HepG2 (cell line): ENCODE results near the gene PRSS48. TPM values are rescaled to one million over a fixed set of nuclear protein-coding genes. Genes with fewer than 3 reads are reported as not detected.

Experiments
- ARID2 ChIP-seq: sonication (generic); formaldehyde crosslinking; IDR thresholded peaks from 2 replicates; pipeline ENCODE4 v1.8.1; 2022; ENCODE audit warnings: mild to moderate bottlenecking, missing genetic modification reagents, borderline replicate concordance
- ARNTL ChIP-seq: sonication (generic); formaldehyde crosslinking; IDR thresholded peaks from 2 replicates; pipeline ENCODE4 v1.4.0; 2020; ENCODE audit warnings: mild to moderate bottlenecking, missing genetic modification reagents
- ATF3 ChIP-seq: sonication (generic); formaldehyde crosslinking; IDR thresholded peaks from 2 replicates; pipeline ENCODE4 v1.4.0; 2020; ENCODE audit warnings: missing genetic modification reagents
- ATF7-NPFF ChIP-seq: sonication (generic); formaldehyde crosslinking; IDR thresholded peaks from 2 replicates; pipeline ENCODE4 v1.8.1; 2023; ENCODE audit warnings: mild to moderate bottlenecking, low read depth, missing genetic modification reagents, moderate library complexity
- DR1 ChIP-seq: sonication (generic); formaldehyde crosslinking; IDR thresholded peaks from 2 replicates; pipeline ENCODE4 v1.8.0; 2021; ENCODE audit warnings: mild to moderate bottlenecking, missing genetic modification reagents, inconsistent platforms
- ELF1 ChIP-seq: sonication (generic); formaldehyde crosslinking; IDR thresholded peaks from 2 replicates; pipeline ENCODE4 v1.4.0; 2020; ENCODE audit warnings: missing genetic modification reagents
- ETV6 ChIP-seq: sonication (generic); formaldehyde crosslinking; conservative IDR thresholded peaks from 2 replicates; pipeline ENCODE4 v1.4.0; 2020; ENCODE audit warnings: missing genetic modification reagents
- FOXA3 ChIP-seq: IDR thresholded peaks from 2 replicates; pipeline ENCODE4 v1.6.1; 2016; ENCODE audit warnings: missing genetic modification reagents, missing compliant biosample characterization
- NKX3-1 ChIP-seq: sonication (generic); formaldehyde crosslinking; IDR thresholded peaks from 2 replicates; pipeline ENCODE4 v1.5.0; 2020; ENCODE audit warnings: missing genetic modification reagents
- POLR2A ChIP-seq, 2 experiments: IDR thresholded peaks; 2 replicates each; pipeline ENCODE4 v1.6.1; 2011; ENCODE audit warnings: low read depth in 2 of 2, low read length in 2 of 2, mild to moderate bottlenecking in 1 of 2, moderate library complexity in 1 of 2; ENCODE audit not compliant: insufficient read depth in 1 of 2
- RARA ChIP-seq: IDR thresholded peaks from 2 replicates; pipeline ENCODE4 v1.6.1; 2016; ENCODE audit warnings: missing genetic modification reagents, missing compliant biosample characterization
- SMAD9 ChIP-seq: sonication (generic); formaldehyde crosslinking; IDR thresholded peaks from 2 replicates; pipeline ENCODE4 v1.5.1; 2020; ENCODE audit warnings: mild to moderate bottlenecking, missing genetic modification reagents
- SP5 ChIP-seq: IDR thresholded peaks from 2 replicates; pipeline ENCODE4 v1.6.1; 2016; ENCODE audit warnings: low read depth, borderline replicate concordance
- STAG1 ChIP-seq: sonication (generic); formaldehyde crosslinking; IDR thresholded peaks from 2 replicates; pipeline ENCODE4 v1.4.0; 2020; ENCODE audit warnings: missing genetic modification reagents
- SUZ12 ChIP-seq: fragments of 150-350 bp; IDR thresholded peaks from 2 replicates; pipeline ENCODE4 v1.6.1; 2014; ENCODE audit warnings: low read depth, low read length
- TBP ChIP-seq: sonication (generic); formaldehyde crosslinking; IDR thresholded peaks from 2 replicates; pipeline ENCODE4 v1.5.0; 2020; ENCODE audit warnings: missing genetic modification reagents
- ZFAT ChIP-seq: sonication (generic); formaldehyde crosslinking; conservative IDR thresholded peaks from 2 replicates; pipeline ENCODE4 v1.8.1; 2023; ENCODE audit warnings: missing genetic modification reagents, inconsistent platforms
- ZNF232 ChIP-seq: sonication (generic); formaldehyde crosslinking; IDR thresholded peaks from 2 replicates; pipeline ENCODE4 v1.4.0; 2020; ENCODE audit warnings: missing genetic modification reagents, borderline replicate concordance
- ZNF333 ChIP-seq: sonication (generic); formaldehyde crosslinking; IDR thresholded peaks from 2 replicates; pipeline ENCODE4 v1.4.0; 2020; ENCODE audit warnings: mild to moderate bottlenecking, missing genetic modification reagents, borderline replicate concordance
- ZNF33A ChIP-seq: sonication (generic); formaldehyde crosslinking; IDR thresholded peaks from 2 replicates; pipeline ENCODE4 v1.5.1; 2020; ENCODE audit warnings: missing genetic modification reagents, mild to moderate bottlenecking, moderate library complexity, borderline replicate concordance
- ZNF350 ChIP-seq: sonication (generic); formaldehyde crosslinking; IDR thresholded peaks from 2 replicates; pipeline ENCODE4 v1.4.0; 2020; ENCODE audit warnings: mild to moderate bottlenecking, low read depth, missing genetic modification reagents, borderline replicate concordance
- ZNF510 ChIP-seq: sonication (generic); formaldehyde crosslinking; IDR thresholded peaks from 2 replicates; pipeline ENCODE4 v1.4.0; 2020; ENCODE audit warnings: low read depth, mild to moderate bottlenecking, missing genetic modification reagents
- ZNF709 ChIP-seq: sonication (generic); formaldehyde crosslinking; IDR thresholded peaks from 2 replicates; pipeline ENCODE4 v1.5.0; 2020; ENCODE audit warnings: mild to moderate bottlenecking, missing genetic modification reagents
- ZNF746 ChIP-seq: sonication (generic); formaldehyde crosslinking; IDR thresholded peaks from 2 replicates; pipeline ENCODE4 v1.8.0; 2022; ENCODE audit warnings: mild to moderate bottlenecking, missing genetic modification reagents
- polyA plus RNA-seq, 8 experiments: library from polyadenylated mRNA; depleted of rRNA in 3 of 8; stranded (reverse) in 7 of 8; unstranded in 1 of 8; fragments of >200 nt; fragmentation: Illumina TruSeq in 4 of 8; extraction: Trizol in 4 of 8; gene quantifications; 2 replicates each; pipeline versions ENCODE4 v1.2.1 to v1.2.3, GENCODE V29; 2011 to 2016; ENCODE audit warnings: low read depth in 4 of 8, missing spikeins in 1 of 8, mixed read lengths in 1 of 8; ENCODE audit not compliant: insufficient read depth in 1 of 8
- total RNA-seq, 5 experiments: library from RNA; depleted of rRNA; stranded (reverse); fragments of >200 nt; fragmentation: Illumina TruSeq; extraction: Trizol; gene quantifications; 2 replicates each; pipeline ENCODE4 v1.2.3, GENCODE V29; 2016; ENCODE audit warnings: low read depth in 1 of 5
- TF ChIP-seq, protein P1 (sequence below): sonication (generic); formaldehyde crosslinking; IDR thresholded peaks from 2 replicates; pipeline ENCODE4 v1.5.0; 2020; ENCODE audit warnings: mild to moderate bottlenecking, missing genetic modification reagents, borderline replicate concordance

Gene PRSS48
- total and polyA plus RNA-seq, 2 of the 13 experiments (the other 11 are each of a cell fraction or from before 2014, with no cell fraction given), result not detected

DNA sequence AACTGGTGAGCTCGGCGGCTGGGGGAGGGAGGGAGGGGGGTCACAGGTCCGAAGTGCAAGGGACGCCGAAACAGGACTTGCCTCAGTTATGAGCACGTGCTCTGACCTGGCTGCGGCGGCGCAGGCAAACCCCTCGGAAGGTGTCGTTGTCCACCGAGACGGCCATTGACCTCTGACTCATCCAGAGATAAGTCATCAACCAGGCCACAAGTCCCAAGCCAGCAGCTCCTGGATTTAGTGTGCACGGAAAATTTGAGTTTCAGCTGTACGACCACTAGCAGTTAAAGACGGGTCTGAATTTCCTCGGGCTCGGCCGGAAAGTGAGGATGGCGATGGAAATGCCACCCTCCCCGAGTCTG, 47.8 kb downstream of the PRSS48 start (continued):
- TF ChIP-seq ZNF33A (CRISPR knock-in tag), result no peak
- no peak for TF ChIP-seq ELF1
- no peak for TF ChIP-seq ZFAT
- TF ChIP-seq ZNF350, result peak; percentile 72
- TF ChIP-seq TBP (CRISPR knock-in tag), result no peak
- peak; percentile 93 for TF ChIP-seq ARNTL (CRISPR knock-in tag)
- TF ChIP-seq, protein P1, sequence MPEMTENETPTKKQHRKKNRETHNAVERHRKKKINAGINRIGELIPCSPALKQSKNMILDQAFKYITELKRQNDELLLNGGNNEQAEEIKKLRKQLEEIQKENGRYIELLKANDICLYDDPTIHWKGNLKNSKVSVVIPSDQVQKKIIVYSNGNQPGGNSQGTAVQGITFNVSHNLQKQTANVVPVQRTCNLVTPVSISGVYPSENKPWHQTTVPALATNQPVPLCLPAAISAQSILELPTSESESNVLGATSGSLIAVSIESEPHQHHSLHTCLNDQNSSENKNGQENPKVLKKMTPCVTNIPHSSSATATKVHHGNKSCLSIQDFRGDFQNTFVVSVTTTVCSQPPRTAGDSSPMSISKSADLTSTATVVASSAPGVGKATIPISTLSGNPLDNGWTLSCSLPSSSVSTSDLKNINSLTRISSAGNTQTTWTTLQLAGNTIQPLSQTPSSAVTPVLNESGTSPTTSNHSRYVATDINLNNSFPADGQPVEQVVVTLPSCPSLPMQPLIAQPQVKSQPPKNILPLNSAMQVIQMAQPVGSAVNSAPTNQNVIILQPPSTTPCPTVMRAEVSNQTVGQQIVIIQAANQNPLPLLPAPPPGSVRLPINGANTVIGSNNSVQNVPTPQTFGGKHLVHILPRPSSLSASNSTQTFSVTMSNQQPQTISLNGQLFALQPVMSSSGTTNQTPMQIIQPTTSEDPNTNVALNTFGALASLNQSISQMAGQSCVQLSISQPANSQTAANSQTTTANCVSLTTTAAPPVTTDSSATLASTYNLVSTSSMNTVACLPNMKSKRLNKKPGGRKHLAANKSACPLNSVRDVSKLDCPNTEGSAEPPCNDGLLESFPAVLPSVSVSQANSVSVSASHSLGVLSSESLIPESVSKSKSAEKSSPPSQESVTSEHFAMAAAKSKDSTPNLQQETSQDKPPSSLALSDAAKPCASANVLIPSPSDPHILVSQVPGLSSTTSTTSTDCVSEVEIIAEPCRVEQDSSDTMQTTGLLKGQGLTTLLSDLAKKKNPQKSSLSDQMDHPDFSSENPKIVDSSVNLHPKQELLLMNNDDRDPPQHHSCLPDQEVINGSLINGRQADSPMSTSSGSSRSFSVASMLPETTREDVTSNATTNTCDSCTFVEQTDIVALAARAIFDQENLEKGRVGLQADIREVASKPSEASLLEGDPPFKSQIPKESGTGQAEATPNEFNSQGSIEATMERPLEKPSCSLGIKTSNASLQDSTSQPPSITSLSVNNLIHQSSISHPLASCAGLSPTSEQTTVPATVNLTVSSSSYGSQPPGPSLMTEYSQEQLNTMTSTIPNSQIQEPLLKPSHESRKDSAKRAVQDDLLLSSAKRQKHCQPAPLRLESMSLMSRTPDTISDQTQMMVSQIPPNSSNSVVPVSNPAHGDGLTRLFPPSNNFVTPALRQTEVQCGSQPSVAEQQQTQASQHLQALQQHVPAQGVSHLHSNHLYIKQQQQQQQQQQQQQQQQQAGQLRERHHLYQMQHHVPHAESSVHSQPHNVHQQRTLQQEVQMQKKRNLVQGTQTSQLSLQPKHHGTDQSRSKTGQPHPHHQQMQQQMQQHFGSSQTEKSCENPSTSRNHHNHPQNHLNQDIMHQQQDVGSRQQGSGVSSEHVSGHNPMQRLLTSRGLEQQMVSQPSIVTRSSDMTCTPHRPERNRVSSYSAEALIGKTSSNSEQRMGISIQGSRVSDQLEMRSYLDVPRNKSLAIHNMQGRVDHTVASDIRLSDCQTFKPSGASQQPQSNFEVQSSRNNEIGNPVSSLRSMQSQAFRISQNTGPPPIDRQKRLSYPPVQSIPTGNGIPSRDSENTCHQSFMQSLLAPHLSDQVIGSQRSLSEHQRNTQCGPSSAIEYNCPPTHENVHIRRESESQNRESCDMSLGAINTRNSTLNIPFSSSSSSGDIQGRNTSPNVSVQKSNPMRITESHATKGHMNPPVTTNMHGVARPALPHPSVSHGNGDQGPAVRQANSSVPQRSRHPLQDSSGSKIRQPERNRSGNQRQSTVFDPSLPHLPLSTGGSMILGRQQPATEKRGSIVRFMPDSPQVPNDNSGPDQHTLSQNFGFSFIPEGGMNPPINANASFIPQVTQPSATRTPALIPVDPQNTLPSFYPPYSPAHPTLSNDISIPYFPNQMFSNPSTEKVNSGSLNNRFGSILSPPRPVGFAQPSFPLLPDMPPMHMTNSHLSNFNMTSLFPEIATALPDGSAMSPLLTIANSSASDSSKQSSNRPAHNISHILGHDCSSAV, result no peak
- no peak for TF ChIP-seq DR1 (CRISPR knock-in tag)
- TF ChIP-seq ZNF510, result no peak
- peak; percentile 92 for TF ChIP-seq RARA
- TF ChIP-seq STAG1 (CRISPR knock-in tag), result peak; percentile 22; the same call in 1 of the 2 replicates
- peak; percentile 98 for TF ChIP-seq ATF3 (CRISPR knock-in tag)
- TF ChIP-seq POLR2A (IDR thresholded peaks at IDR 0.05; ENCODE audit: insufficient read depth in 1 of 2, low read depth in 2 of 2, low read length in 2 of 2), result peak; percentile 77 to 92
- peak; percentile 57; the same call in 1 of the 2 replicates for TF ChIP-seq NKX3-1 (CRISPR knock-in tag)
- TF ChIP-seq ZNF746 (CRISPR knock-in tag), result peak; percentile 91
- no peak for TF ChIP-seq ZNF232 (CRISPR knock-in tag)
- no peak; the same call in 1 of the 2 replicates for TF ChIP-seq ZNF709
- TF ChIP-seq ZNF333 (CRISPR knock-in tag), result no peak
- TF ChIP-seq ARID2 (CRISPR knock-in tag), result no peak
- TF ChIP-seq ETV6 (CRISPR knock-in tag), result no peak
- no peak for TF ChIP-seq SUZ12
- TF ChIP-seq SP5 (CRISPR knock-in tag), result no peak
- peak; percentile 73 for TF ChIP-seq FOXA3 (CRISPR knock-in tag)
- no peak for TF ChIP-seq ATF7-NPFF
- TF ChIP-seq SMAD9, result no peak
- TF ChIP-seq, all 625 proteins: peak for 238
